Adrenal gland (tissue), 5 donors: ENCODE results near the gene STK25.

Source experiments
- CTCF ChIP-seq, 6 experiments: fragments of 450-650 bp in 4 of 6; fragments of 200-600 bp in 2 of 6; sonication (generic) in 1 of 6; IDR thresholded peaks; 1 replicate in 5 of 6; 2 replicates in 1 of 6; pipeline versions ENCODE4 v1.5.1 to v1.8.0; 2016 to 2021; ENCODE audit warnings: antibody characterized with exemption in 6 of 6, mild to moderate bottlenecking in 2 of 6, moderate library complexity in 1 of 6
- POLR2A ChIP-seq, 2 donors: fragments of 450-650 bp; IDR thresholded peaks; one replicate each; pipeline ENCODE4 v1.6.1; 2017; ENCODE audit warnings: antibody characterized with exemption in 2 of 2, mild to moderate bottlenecking in 2 of 2, moderate library complexity in 1 of 2
- donor health status: DM: no; HTN: no; CAD: no.

DNA sequence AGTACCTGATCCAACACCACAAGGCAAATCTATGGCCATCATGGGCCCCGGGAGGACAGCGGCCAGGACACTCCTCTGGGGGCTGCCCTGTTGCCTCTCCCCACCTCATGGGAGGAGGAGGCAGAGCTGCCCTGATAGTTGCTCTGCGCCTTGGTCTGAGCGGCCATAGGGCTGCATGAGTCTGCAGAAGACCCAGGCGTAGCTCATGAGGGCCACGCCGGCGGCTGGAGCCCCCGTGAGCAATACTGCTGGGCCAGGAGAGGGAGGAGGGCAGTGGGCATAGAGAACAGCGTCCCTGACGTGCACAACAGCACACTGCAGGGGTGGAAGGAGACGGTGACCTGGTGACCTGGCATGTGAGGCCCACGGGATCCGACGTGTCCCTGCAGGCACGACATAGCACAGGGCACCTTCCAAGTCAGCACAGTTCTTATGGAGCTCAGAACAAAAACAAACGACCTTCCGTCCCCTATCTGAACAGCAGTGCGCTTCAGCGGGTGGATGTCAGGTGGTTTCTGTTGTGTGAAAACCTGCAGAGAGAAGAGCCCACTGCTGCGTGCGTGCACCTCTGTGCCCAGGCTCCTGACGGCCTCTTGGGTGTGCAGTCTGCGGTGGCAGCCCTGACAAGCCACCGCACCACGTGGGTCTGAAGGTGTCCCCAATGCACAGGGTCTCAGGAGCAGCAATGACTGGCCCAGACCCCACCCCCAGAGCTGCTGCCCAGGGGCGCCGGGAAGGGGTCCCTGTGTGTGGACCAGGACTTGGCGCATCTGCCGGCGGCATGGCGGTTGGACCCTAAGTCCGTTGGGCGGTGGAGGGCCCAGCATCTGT, 13.0 kb downstream of the STK25 start:
- TF ChIP-seq CTCF (IDR thresholded peaks at IDR 0.05) (no peak), POLR2A (IDR thresholded peaks at IDR 0.05) (no peak)
